HepG2 (cell line): ENCODE measurements around the gene SESN2. TPM values are rescaled to one million over a fixed set of nuclear protein-coding genes. Genes with fewer than 3 reads are reported as not detected.

ENCODE experiments used
- BCLAF1 ChIP-seq: fragments of 450-650 bp; IDR thresholded peaks from 2 replicates; pipeline ENCODE4 v1.6.1; 2017; ENCODE audit warnings: mild to moderate bottlenecking
- CTCF ChIP-seq: sonication (generic); formaldehyde crosslinking; IDR thresholded peaks from 2 replicates; pipeline ENCODE4 v1.5.0; 2020; ENCODE audit warnings: mild to moderate bottlenecking, missing genetic modification reagents, moderate library complexity
- ERF ChIP-seq: IDR thresholded peaks from 2 replicates; pipeline ENCODE4 v1.6.1; 2018; ENCODE audit warnings: missing biosample characterization, missing genetic modification reagents
- GABPB1 ChIP-seq: IDR thresholded peaks from 2 replicates; pipeline ENCODE4 v1.6.1; 2016; ENCODE audit warnings: mild to moderate bottlenecking, missing genetic modification reagents, moderate library complexity, missing compliant biosample characterization
- HMGXB3 ChIP-seq: sonication (generic); formaldehyde crosslinking; IDR thresholded peaks from 2 replicates; pipeline ENCODE4 v1.4.0; 2020; ENCODE audit warnings: missing genetic modification reagents, borderline replicate concordance
- MYNN ChIP-seq: sonication (generic); formaldehyde crosslinking; IDR thresholded peaks from 2 replicates; pipeline ENCODE4 v1.4.0; 2020; ENCODE audit warnings: mild to moderate bottlenecking, low read depth, missing genetic modification reagents
- NBN ChIP-seq: fragments of 450-650 bp; conservative IDR thresholded peaks from 2 replicates; pipeline ENCODE4 v1.6.1; 2017
- PHF21A ChIP-seq: sonication (generic); formaldehyde crosslinking; IDR thresholded peaks from 2 replicates; pipeline ENCODE4 v1.5.0; 2020; ENCODE audit warnings: mild to moderate bottlenecking, missing genetic modification reagents
- U2AF2 ChIP-seq: fragments of 200-400 bp; formaldehyde crosslinking; IDR thresholded peaks from 2 replicates; pipeline ENCODE4 v1.6.1; 2017; ENCODE audit warnings: low read depth, mild to moderate bottlenecking, low read length
- ZFAT ChIP-seq: sonication (generic); formaldehyde crosslinking; conservative IDR thresholded peaks from 2 replicates; pipeline ENCODE4 v1.8.1; 2023; ENCODE audit warnings: missing genetic modification reagents, inconsistent platforms
- ZNF20 ChIP-seq: sonication (generic); formaldehyde crosslinking; IDR thresholded peaks from 2 replicates; pipeline ENCODE4 v1.4.0; 2020; ENCODE audit warnings: mild to moderate bottlenecking, moderate library complexity, missing genetic modification reagents
- ZNF552 ChIP-seq: sonication (generic); formaldehyde crosslinking; IDR thresholded peaks from 2 replicates; pipeline ENCODE4 v1.9.0; 2022; ENCODE audit warnings: missing genetic modification reagents, mild to moderate bottlenecking, borderline replicate concordance
- ZNF816 ChIP-seq: sonication (generic); formaldehyde crosslinking; IDR thresholded peaks from 2 replicates; pipeline ENCODE4 v1.8.0; 2022; ENCODE audit warnings: missing genetic modification reagents, mild to moderate bottlenecking, borderline replicate concordance
- ZSCAN20 ChIP-seq: sonication (generic); formaldehyde crosslinking; IDR thresholded peaks from 2 replicates; pipeline ENCODE4 v1.4.0; 2020; ENCODE audit warnings: missing genetic modification reagents, mild to moderate bottlenecking, borderline replicate concordance
- polyA plus RNA-seq, 8 experiments: library from polyadenylated mRNA; depleted of rRNA in 3 of 8; stranded (reverse) in 7 of 8; unstranded in 1 of 8; fragments of >200 nt; fragmentation: Illumina TruSeq in 4 of 8; extraction: Trizol in 4 of 8; gene quantifications; 2 replicates each; pipeline versions ENCODE4 v1.2.1 to v1.2.3, GENCODE V29; 2011 to 2016; ENCODE audit warnings: low read depth in 4 of 8, missing spikeins in 1 of 8, mixed read lengths in 1 of 8; ENCODE audit not compliant: insufficient read depth in 1 of 8
- total RNA-seq, 5 experiments: library from RNA; depleted of rRNA; stranded (reverse); fragments of >200 nt; fragmentation: Illumina TruSeq; extraction: Trizol; gene quantifications; 2 replicates each; pipeline ENCODE4 v1.2.3, GENCODE V29; 2016; ENCODE audit warnings: low read depth in 1 of 5
- TF ChIP-seq, protein P1 (sequence below): sonication (generic); formaldehyde crosslinking; IDR thresholded peaks from 2 replicates; pipeline ENCODE4 v1.5.0; 2020; ENCODE audit warnings: mild to moderate bottlenecking, missing genetic modification reagents, borderline replicate concordance
- TF ChIP-seq, protein P2 (sequence below): sonication (generic); formaldehyde crosslinking; IDR thresholded peaks from 2 replicates; pipeline ENCODE4 v1.5.0; 2020; ENCODE audit warnings: mild to moderate bottlenecking, missing genetic modification reagents

SESN2 gene
- total and polyA plus RNA-seq, 2 of the 13 experiments (the other 11 are each of a cell fraction or from before 2014, with no cell fraction given), result 13.2 to 19.1 TPM

DNA sequence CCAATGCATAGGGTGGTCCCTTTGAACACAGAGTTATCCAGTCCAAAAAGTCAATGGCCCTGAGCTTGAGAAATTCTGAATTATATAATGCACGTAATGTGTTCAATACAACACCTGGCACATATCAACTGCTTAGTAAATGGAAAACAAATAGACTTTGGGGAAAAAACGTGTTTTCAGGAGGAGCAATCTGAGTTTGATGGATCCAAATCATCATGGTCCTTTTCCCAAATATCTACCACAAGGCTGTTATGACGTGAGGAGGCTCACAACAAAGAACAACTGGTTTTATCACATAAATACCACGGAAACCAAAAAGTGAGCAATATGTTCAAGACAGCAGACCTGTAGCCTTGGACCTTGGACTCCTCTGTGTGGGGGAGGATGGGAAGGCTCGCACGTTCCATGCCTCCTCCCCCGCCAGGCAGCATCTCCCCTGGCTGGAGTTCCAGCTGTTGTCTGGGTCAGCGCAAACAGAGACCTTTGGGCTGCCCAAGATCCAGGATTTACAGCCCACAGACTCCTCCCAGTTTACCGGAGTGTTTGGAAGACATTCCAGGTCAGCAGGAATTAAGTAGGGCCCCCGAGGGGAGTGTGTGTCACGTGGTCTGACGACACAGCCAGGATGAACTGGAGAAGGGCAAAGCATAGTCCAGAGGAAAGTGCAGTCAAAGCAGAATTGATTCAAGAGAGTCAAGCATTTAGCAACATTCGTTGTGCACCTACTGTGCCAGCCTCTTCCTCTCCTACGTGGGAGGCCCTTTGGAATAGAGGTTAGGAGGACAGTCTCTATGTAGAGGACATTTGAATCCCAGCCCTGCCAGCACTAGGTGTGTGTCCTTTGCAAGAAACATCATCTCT lies 37.3 kb downstream of the SESN2 start (continued):
- TF ChIP-seq GABPB1 (CRISPR knock-in tag) (0 out of 2 replicates have a peak, but pooled peaks have one; percentile 46), ZNF816 (CRISPR knock-in tag) (no peak), ZNF552 (no peak), ZSCAN20 (no peak), PHF21A (peak; percentile 70), CTCF (no peak), ZNF20 (CRISPR knock-in tag) (no peak), U2AF2 (no peak), ZFAT (CRISPR knock-in tag) (no peak), HMGXB3 (CRISPR knock-in tag) (0 out of 2 replicates have a peak, but pooled peaks have one; percentile 43), MYNN (CRISPR knock-in tag) (no peak), ERF (CRISPR knock-in tag) (peak; percentile 66; the same call in 1 of the 2 replicates), BCLAF1 (no peak), NBN (no peak)
- TF ChIP-seq, protein P1, sequence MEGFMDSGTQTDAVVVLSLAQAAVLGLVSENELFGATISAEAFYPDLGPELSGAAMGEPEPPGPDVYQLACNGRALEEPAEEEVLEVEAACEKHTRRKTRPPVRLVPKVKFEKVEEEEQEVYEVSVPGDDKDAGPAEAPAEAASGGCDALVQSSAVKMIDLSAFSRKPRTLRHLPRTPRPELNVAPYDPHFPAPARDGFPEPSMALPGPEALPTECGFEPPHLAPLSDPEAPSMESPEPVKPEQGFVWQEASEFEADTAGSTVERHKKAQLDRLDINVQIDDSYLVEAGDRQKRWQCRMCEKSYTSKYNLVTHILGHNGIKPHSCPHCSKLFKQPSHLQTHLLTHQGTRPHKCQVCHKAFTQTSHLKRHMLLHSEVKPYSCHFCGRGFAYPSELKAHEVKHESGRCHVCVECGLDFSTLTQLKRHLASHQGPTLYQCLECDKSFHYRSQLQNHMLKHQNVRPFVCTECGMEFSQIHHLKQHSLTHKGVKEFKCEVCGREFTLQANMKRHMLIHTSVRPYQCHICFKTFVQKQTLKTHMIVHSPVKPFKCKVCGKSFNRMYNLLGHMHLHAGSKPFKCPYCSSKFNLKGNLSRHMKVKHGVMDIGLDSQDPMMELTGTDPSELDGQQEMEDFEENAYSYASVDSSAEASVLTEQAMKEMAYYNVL (CRISPR knock-in tag), result peak; percentile 59; the same call in 1 of the 2 replicates
- TF ChIP-seq, protein P2, sequence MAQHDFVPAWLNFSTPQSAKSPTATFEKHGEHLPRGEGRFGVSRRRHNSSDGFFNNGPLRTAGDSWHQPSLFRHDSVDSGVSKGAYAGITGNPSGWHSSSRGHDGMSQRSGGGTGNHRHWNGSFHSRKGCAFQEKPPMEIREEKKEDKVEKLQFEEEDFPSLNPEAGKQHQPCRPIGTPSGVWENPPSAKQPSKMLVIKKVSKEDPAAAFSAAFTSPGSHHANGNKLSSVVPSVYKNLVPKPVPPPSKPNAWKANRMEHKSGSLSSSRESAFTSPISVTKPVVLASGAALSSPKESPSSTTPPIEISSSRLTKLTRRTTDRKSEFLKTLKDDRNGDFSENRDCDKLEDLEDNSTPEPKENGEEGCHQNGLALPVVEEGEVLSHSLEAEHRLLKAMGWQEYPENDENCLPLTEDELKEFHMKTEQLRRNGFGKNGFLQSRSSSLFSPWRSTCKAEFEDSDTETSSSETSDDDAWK (CRISPR knock-in tag), result no peak
